ENCODE measurements around the gene SLC13A2.

The SLC13A2 gene

DNA sequence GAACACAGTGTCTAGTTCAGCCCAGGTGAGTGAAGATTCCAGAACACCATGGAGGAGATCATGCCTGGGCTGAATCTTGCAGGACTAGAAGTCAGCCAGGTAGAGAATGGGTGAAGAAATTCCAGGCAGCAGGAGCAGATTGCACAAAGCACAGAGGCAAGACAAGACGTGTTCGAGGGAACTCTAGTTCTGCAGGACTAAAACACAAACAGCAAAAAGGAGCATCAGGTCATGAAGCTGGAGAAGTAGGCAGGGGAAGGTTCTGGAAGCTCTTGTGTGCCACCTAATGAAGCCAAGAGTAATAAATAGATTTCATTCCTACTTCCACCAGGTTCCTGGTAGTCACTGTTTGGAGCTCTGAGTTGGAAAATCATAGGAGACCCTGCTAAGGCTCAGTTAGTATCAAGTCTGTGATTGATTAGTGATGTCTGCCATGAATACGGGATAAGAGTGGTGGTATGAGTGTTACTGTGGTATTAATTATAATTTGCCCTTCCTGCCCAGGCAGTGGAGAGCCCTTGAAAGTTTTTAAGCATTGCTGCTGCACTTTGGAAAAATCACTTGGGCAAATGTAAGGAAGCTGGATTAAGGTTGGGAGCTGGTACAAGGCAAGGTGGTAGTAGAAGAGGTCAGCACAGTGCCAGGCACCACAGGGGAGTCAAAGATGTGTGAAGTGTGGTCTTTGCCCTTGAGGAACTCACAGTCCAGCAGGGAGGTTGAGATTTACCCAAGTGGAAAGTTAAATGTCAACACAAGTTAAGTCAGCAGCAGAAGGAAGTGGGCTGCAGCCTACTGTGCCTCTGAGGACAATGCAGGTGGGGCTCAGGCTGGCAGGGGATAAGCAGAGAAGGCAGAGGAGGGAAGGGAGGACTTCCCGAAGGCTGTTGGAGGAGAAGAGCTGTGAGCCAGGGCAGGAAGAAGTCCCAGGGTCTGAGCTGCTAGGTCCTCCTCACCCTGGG is 19.2 kb downstream of the SLC13A2 start:
- Histone ChIP-seq H3K9ac (ENCODE audit: low read depth, low read length) (no peak overlapping the region), H3K36me3 (ENCODE audit: insufficient read depth, low read length) (no peaks in the 10 kb centered on the region), H3K9me3 (ENCODE audit: control insufficient read depth, insufficient read depth, low read length) (no peaks in the 10 kb centered on the region), H3K4me1 (ENCODE audit: insufficient read depth, low read length) (no peaks in the 10 kb centered on the region)

DNA sequence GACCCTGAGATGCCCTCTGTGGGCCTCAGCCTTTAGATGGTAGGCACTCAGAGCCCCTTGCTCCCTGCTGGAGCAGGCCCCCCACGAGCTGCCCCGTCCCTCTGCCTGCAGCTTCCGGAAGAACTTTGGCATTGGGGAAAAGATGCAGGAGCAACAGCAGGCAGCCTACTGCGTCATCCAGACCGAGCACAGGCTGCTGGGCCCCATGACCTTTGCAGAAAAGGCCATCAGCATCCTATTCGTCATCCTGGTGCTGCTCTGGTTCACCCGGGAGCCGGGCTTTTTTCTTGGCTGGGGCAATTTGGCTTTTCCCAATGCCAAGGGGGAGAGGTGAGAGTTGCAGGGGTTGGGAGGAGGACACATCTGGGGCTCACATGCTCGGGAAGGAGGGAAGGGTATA is 20.0 kb downstream of the SLC13A2 start:
- no peaks in the 10 kb centered on the region for H3K4me1 ChIP-seq (ENCODE audit: insufficient read depth, low read length)
- no peaks in the 10 kb centered on the region for H3K9me3 ChIP-seq (ENCODE audit: control insufficient read depth, insufficient read depth, low read length)
- no peak overlapping the region for H3K9ac ChIP-seq (ENCODE audit: low read depth, low read length)
- no peaks in the 10 kb centered on the region for H3K36me3 ChIP-seq (ENCODE audit: insufficient read depth, low read length)

DNA sequence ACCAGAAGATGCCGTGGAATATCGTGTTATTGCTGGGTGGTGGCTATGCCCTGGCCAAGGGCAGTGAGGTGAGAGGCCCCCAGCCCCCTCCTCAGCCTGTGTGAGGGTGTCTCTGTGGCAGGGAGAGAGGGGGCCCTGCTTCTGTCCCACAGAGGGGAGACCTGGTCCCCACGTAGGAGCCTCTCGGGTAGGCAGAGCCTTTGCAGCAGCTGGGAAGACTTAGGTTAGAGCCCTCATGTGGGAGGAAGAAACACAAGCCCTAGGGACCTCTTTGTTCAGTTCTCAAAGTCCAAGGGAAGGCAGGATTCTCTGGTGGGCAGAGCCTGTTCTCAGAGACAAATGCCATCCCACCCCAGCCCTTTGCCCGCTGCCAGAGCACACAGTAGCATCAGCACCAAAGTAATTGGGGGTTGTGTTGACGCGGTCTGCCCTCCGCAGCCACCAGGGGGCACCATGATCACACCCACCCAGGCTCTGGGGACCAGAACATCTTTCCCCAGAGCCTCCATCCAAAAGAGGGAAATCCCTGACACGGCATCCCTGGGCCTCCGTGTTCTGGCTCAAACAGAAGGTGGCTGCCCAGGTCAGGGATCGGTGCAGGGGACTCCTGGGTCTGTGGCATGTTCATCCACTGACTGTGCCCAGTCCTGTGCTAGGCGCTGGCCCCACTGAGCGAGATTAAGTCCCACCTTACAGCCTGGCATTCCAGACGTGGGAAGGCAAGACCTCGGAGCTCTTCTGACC is 21.2 kb downstream of the SLC13A2 start:
- Histone ChIP-seq H3K4me1 (ENCODE audit: insufficient read depth, low read length) (no peaks in the 10 kb centered on the region), H3K9ac (ENCODE audit: low read depth, low read length) (no peak overlapping the region), H3K9me3 (ENCODE audit: control insufficient read depth, insufficient read depth, low read length) (no peaks in the 10 kb centered on the region), H3K36me3 (ENCODE audit: insufficient read depth, low read length) (no peaks in the 10 kb centered on the region)

DNA sequence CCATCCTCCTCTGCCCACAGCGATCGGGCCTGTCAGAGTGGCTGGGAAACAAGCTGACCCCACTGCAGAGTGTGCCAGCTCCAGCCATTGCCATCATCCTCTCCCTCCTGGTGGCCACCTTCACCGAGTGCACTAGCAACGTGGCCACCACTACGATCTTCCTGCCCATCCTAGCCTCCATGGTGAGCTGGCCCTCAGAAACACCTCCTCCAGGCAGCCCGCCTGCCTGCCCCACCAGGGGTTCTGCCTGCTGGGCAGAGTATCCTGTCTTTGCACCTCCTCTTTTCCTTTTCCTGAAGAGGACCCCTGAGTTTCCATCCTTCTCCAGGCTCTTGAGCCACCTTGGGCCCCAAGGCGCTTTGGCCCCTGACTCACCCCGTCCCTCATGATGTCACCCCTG is 22.2 kb downstream of the SLC13A2 start:
- Histone ChIP-seq H3K9me3 (ENCODE audit: control insufficient read depth, insufficient read depth, low read length) (no peaks in the 10 kb centered on the region), H3K4me1 (ENCODE audit: insufficient read depth, low read length) (no peaks in the 10 kb centered on the region), H3K36me3 (ENCODE audit: insufficient read depth, low read length) (no peaks in the 10 kb centered on the region), H3K9ac (ENCODE audit: low read depth, low read length) (no peak overlapping the region)

DNA sequence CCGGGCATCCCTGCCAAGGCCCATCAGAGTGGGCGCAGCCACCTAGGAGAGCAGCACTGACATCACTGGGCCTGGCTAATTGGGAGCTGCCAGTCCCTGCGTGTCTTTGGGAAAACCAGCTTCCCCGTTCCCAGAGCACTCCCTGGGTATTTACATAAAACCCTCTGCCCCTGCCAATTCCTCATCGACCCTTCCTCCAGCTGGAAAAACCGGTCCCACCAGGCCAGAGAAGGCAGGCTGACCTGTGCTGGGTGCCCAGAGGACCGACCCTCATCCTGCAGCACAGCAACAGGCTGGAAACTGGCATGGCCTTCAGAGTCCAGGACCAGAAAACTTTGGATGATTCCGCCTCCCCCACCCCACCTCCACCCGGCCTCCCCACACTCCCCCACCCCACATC is 24.5 kb downstream of the SLC13A2 start:
- Histone ChIP-seq H3K9me3 (ENCODE audit: control insufficient read depth, insufficient read depth, low read length) (no peaks in the 10 kb centered on the region), H3K4me1 (ENCODE audit: insufficient read depth, low read length) (no peaks in the 10 kb centered on the region; the same call in 1 of the 2 replicates), H3K36me3 (ENCODE audit: insufficient read depth, low read length) (no peaks in the 10 kb centered on the region)

DNA sequence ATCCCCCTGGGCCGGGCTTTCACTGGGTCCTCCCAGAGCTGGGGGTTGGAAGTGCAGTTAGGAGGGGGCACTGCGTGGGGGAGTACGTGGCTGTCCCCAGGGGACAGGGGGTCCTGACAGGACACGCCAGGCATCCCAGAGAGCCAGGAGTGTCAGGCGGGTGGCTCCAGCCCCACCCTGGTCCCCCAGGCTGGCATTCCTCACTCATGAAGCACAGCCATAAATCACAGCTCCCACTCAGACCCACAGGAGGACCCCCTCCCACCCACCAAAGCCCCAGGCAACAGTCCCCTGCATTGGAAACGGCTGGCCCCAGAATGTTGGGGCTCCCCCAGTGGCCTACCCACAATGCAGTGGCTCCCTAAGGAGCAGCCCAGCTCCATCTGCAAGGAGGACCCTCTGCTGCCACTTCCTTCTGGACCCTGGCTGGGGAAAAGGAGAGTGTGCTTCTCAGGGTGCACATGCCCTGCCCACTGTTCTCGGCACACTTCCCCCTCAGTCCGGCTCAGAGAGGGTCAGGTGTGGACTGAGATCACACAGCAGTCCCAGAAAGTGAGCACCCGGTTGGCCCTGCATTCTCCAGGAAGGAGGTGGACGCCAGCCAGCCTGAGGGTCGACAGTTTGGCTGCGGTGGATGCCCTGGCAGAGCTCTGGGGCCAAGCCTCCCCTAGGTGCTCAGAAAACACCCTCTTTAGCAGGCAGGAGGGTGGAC is 25.4 kb downstream of the SLC13A2 start:
- no peaks in the 10 kb centered on the region; the same call in 1 of the 2 replicates for H3K4me1 ChIP-seq (ENCODE audit: insufficient read depth, low read length)
- H3K9me3 ChIP-seq (ENCODE audit: control insufficient read depth, insufficient read depth, low read length): no peaks in the 10 kb centered on the region
- H3K9ac ChIP-seq (ENCODE audit: low read depth, low read length): no peak overlapping the region
- no peaks in the 10 kb centered on the region for H3K36me3 ChIP-seq (ENCODE audit: insufficient read depth, low read length)

More for the DNA sequence above, 24.5 kb downstream of the SLC13A2 start:
- no peak overlapping the region for H3K9ac ChIP-seq (ENCODE audit: low read depth, low read length)

DNA sequence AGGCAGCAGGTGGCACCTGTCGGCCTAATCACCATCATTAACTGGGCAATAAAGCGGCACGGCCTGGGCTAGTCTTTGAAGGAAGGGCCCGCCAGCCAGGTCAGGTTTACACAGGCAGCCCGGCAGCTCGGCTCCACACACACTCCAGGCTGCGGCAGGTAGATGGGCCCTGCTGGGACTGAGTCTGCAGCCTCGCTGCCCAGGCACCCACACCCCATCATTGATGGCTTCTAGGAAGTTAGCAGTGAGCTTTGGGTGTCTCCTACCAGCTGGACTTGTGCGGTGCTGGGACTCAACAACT is 25.9 kb downstream of the SLC13A2 start:
- Histone ChIP-seq H3K36me3 (ENCODE audit: insufficient read depth, low read length) (no peaks in the 10 kb centered on the region), H3K9me3 (ENCODE audit: control insufficient read depth, insufficient read depth, low read length) (no peaks in the 10 kb centered on the region), H3K9ac (ENCODE audit: low read depth, low read length) (no peak overlapping the region), H3K4me1 (ENCODE audit: insufficient read depth, low read length) (no peaks in the 10 kb centered on the region; the same call in 1 of the 2 replicates)

DNA sequence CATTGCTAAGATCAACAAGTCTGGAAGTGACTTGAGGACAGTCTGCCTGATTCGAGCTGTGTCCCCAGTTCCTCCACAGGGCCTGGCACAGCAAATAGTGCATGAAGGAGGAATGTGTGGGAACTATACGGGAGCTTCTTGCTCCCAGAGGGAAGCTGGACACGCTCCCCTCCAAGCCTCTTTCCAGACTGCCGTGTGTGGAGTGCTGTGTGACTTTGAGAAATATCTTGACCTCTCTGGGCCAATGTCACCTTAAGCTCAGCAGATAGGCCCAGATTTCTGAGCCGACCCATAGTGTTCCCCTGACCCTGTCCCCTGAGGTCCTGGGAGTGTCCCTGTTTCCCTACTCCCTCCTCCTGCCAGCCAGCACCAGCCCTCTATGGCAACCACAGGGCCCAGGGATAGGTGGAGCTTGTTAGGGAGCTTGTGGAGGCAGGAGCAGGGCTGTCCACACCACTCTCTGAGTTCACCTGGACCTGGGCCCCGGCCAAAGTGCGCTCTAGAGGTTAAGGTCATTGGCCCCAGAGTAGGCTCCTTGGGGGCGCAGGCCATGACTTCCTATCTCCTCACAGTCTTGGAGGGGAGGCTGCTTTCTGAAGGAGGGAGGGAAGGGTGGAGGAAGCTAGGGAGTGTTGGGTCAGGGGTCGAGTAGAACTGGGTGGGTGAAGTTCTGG is 26.4 kb downstream of the SLC13A2 start:
- Histone ChIP-seq H3K36me3 (ENCODE audit: insufficient read depth, low read length) (no peaks in the 10 kb centered on the region), H3K9me3 (ENCODE audit: control insufficient read depth, insufficient read depth, low read length) (no peaks in the 10 kb centered on the region), H3K4me1 (ENCODE audit: insufficient read depth, low read length) (no peaks in the 10 kb centered on the region; the same call in 1 of the 2 replicates), H3K9ac (ENCODE audit: low read depth, low read length) (no peak overlapping the region)

DNA sequence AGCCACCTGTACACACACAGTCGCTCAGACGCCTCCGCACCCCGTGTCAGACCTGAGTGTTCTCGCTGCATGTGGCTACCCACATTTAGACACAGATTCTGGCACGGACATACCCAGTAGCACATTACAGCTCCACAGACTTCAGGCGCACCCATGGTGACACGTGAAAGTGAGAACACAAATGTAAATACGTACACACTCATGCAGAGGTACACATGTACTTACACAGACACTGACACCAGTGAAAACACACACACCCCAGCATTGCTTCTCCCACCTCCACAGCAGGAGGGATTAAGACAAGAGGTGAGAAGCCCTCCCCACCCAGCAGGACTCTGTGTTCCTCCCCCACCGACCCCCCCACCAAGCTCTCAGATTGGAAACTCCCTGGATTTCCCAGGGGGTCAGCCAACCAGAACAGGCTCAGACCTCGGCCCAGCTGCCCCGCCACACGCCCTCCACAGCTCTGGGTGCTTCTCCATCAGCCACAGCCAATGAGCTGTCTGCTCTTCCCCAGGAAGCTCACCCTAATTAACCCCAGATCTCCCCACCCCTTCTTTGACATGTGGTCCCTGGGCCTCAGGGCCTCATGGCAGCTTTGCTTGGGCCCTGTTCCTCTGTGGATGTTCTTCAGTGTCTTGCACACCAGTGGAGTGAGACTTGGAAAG is 27.4 kb downstream of the SLC13A2 start:
- H3K9me3 ChIP-seq (ENCODE audit: control insufficient read depth, insufficient read depth, low read length): no peaks in the 10 kb centered on the region
- no peaks in the 10 kb centered on the region for H3K36me3 ChIP-seq (ENCODE audit: insufficient read depth, low read length)
- no peaks in the 10 kb centered on the region; the same call in 1 of the 2 replicates for H3K4me1 ChIP-seq (ENCODE audit: insufficient read depth, low read length)
- H3K9ac ChIP-seq (ENCODE audit: low read depth, low read length): no peak overlapping the region

DNA sequence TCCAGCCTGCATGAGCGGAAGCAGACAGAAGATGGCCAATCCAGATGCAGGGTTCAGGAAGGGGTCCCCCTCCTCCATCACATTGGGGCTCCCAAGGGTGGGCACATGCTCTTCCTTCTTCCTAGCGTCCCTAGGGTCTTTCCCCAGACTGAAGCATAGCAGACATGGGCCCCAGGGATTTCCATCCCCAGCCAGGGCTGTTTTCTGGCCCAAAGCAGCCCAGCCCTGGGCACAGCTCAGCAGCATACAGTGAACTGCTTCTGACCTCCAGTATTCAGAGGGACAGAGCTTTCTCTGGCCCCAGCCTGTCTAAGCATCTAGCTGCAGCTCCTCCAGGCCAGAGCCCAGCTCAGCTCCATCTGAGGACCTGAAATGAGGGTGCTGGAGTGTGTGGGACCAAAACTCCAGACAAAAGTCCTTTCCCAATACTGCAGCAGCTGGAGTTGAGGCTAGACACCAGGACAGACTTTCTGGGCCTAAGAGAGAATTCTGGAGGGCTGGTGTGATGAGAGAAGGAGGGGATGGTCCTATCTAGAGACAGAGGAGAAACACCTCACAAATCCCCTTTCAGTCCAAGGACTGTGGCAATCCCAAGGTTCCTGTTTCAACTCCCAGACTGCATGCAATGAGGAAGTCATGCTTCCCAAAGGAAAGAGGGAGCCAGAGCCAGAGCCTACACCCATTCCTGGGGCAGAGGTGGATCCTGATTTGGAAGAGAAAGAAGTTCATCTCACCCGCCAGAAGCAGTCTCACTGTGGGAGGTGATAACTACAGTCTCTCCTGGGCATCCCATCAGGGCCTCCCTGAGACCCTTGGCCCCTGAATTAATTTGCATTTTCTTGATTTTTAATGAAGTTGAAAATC is 28.2 kb downstream of the SLC13A2 start:
- no peaks in the 10 kb centered on the region for H3K36me3 ChIP-seq (ENCODE audit: insufficient read depth, low read length)
- H3K4me1 ChIP-seq (ENCODE audit: insufficient read depth, low read length): no peaks in the 10 kb centered on the region; the same call in 1 of the 2 replicates
- no peaks in the 10 kb centered on the region for H3K9me3 ChIP-seq (ENCODE audit: control insufficient read depth, insufficient read depth, low read length)
- no peak overlapping the region for H3K9ac ChIP-seq (ENCODE audit: low read depth, low read length)

DNA sequence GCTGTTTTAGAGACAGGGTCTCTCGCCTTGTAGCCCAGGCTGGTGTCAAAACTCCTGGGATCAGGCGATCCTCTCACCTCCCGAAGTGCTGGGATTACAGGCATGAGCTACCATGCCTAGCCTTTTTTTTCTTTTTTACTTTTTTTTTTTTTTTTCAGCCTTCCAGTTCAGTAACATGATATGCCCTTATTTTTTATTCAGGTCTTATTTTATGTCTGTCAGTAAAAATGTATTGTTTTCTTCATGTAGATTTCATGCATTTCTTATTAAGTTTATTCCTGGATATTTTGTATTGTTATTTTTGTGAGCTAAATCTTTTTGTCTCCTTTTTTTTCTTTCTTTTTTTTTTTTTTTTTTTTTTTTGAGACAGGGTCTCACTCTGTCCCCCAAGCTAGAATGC is 30.0 kb downstream of the SLC13A2 start:
- Histone ChIP-seq H3K4me1 (ENCODE audit: insufficient read depth, low read length) (peaks cover 5% of the 10 kb centered on the region; the same call in 1 of the 2 replicates), H3K36me3 (ENCODE audit: insufficient read depth, low read length) (no peaks in the 10 kb centered on the region), H3K9ac (ENCODE audit: low read depth, low read length) (no peak overlapping the region), H3K9me3 (ENCODE audit: control insufficient read depth, insufficient read depth, low read length) (no peaks in the 10 kb centered on the region)

DNA sequence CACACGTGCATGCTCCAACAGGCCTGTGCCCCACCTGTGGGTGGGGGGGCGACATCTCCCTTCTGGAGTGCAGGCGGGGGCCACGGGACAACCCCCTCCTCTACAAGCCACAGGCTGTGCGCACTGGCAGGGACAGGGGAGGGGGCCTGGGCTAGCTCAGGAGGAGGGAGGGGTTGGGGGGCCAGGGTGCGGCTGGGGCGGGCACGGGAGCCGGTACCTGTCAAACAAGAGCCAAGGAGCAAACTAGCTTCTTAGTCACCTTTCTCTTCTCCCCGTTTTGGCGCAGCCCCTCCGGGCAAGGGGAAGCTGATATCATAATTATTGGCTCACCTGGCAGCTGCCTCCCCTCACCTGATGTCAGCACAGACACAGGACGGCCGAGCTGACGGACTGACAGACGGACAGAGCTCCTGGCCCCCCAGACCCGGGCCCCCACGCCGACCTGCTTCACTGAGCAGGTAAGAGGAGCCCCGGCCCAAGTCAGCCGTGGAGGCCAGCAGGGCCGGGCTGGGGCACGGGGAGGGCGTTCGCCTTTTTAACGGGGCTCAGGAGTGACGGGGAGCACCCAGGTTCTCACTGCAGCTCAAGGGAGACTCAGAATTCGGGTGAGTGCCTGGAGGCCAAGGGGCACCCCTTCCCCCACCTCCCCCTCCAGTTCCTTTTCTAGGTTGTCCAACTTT is 32.7 kb downstream of the SLC13A2 start, which contains the start of gene FOXN1:
Gene FOXN1, plus strand, starts transcription at position 363 of the 680 bp plus-strand sequence. CDS start 17,622 bp downstream, outside the sequence.
- Histone ChIP-seq H3K9ac (ENCODE audit: low read depth, low read length) (no peak within 1 kb of the TSS), H3K9me3 (ENCODE audit: control insufficient read depth, insufficient read depth, low read length) (no peaks in the 10 kb centered on the region), H3K4me1 (ENCODE audit: insufficient read depth, low read length) (peaks cover 8% of the 10 kb centered on the region; the same call in 1 of the 2 replicates), H3K36me3 (ENCODE audit: insufficient read depth, low read length) (no peaks in the 10 kb centered on the region)

All from ES-I3 (cell line).